Astrocyte of the hippocampus (primary cell): ENCODE measurements around the gene SAMD5.

ENCODE experiments used
- DNase-seq: peaks from one replicate; pipeline ENCODE4 v3.0.0; 2011; ENCODE audit warnings: low read depth, low spot score

The SAMD5 gene

GRCh38 chr6:147508042-147508865 is at the start of gene SAMD5:
Gene SAMD5, plus strand, starts transcription at chr6:147508690. Its CDS starts 239 bp downstream, at chr6:147508929.
- DNase-seq = peak; percentile 86

GRCh38 chr6:147459780-147460179 is 48.7 kb upstream of the SAMD5 start:
- no peak for DNase-seq

- no peak for DNase-seq
These were observed 44.8 kb upstream of the SAMD5 start for GRCh38 chr6:147463651-147464050.

- no peak for DNase-seq
These were observed 41.1 kb upstream of the SAMD5 start for GRCh38 chr6:147467428-147467827.

GRCh38 chr6:147467886-147468285 is 40.6 kb upstream of the SAMD5 start:
- no peak for DNase-seq

GRCh38 chr6:147468634-147469033 is 39.9 kb upstream of the SAMD5 start:
- no peak for DNase-seq

- DNase-seq = peak; percentile 4
These were observed 28.6 kb upstream of the SAMD5 start for GRCh38 chr6:147479857-147480256.

- DNase-seq = no peak
These were observed 21.8 kb upstream of the SAMD5 start for GRCh38 chr6:147486683-147487082.

GRCh38 chr6:147497472-147497871 is 11.0 kb upstream of the SAMD5 start:
- DNase-seq = no peak

GRCh38 chr6:147503587-147503986 is 4.9 kb upstream of the SAMD5 start:
- DNase-seq = no peak

- DNase-seq = no peak
These were observed 3.6 kb upstream of the SAMD5 start for GRCh38 chr6:147504848-147505247.

GRCh38 chr6:147506704-147507114 is 1.8 kb upstream of the SAMD5 start:
- peak; percentile 82 for DNase-seq

- DNase-seq = peak; percentile 40
These were observed 1.1 kb upstream of the SAMD5 start for GRCh38 chr6:147507162-147508041.

GRCh38 chr6:147508866-147509608 is 547 bp downstream of the SAMD5 start:
- peak; percentile 52 for DNase-seq

GRCh38 chr6:147509891-147510290 is 1.4 kb downstream of the SAMD5 start:
- no peak for DNase-seq

GRCh38 chr6:147510929-147511590 is 2.6 kb downstream of the SAMD5 start:
- no peak for DNase-seq

GRCh38 chr6:147514831-147515230 is 6.3 kb downstream of the SAMD5 start:
- DNase-seq = no peak

GRCh38 chr6:147515327-147515726 is 6.8 kb downstream of the SAMD5 start:
- DNase-seq = no peak

GRCh38 chr6:147522597-147522996 is 14.1 kb downstream of the SAMD5 start:
- no peak for DNase-seq

GRCh38 chr6:147525519-147526209 is 17.2 kb downstream of the SAMD5 start:
- DNase-seq = no peak

GRCh38 chr6:147527197-147527596 is 18.7 kb downstream of the SAMD5 start:
- DNase-seq = no peak
